Testis (tissue), 3 donors: ENCODE measurements around the gene OR2D2. TPM values are rescaled to one million over a fixed set of nuclear protein-coding genes. Genes with fewer than 3 reads are reported as not detected.

Source experiments
- DNase-seq: peaks from one replicate; pipeline ENCODE4 v3.0.0-alpha.2; 2019
- H3K27ac ChIP-seq, 2 donors: fragments of 200-600 bp; sonication (generic); one replicate each; pipeline ENCODE4 v1.5.1; 2019
- H3K27me3 ChIP-seq: fragments of 200-600 bp; sonication (generic); one replicate; pipeline ENCODE4 v1.5.1; 2019
- H3K36me3 ChIP-seq: fragments of 200-600 bp; sonication (generic); one replicate; pipeline ENCODE4 v1.5.1; 2017; ENCODE audit warnings: low read depth; ENCODE audit errors: missing control alignments
- H3K4me1 ChIP-seq: fragments of 200-600 bp; sonication (generic); one replicate; pipeline ENCODE4 v1.5.1; 2019
- H3K4me3 ChIP-seq, 2 donors: fragments of 200-600 bp; sonication (generic); one replicate each; pipeline ENCODE4 v1.5.1; 2017 to 2019
- H3K9me3 ChIP-seq: fragments of 200-600 bp; sonication (generic); one replicate; pipeline ENCODE4 v1.5.1; 2017
- POLR2A ChIP-seq: fragments of 450-650 bp; IDR thresholded peaks from one replicate; pipeline ENCODE4 v1.6.1; 2017; ENCODE audit warnings: antibody characterized with exemption, mild to moderate bottlenecking, moderate library complexity
- intact Hi-C: fragments of 100-400 bp; cut with DNase I; formaldehyde crosslinking; loops from one replicate; pipeline ENCODE4 v1.15.1; 2023; ENCODE audit warnings: low total_unique reads
- polyA plus RNA-seq: library from polyadenylated mRNA; stranded (reverse); fragments of 350-450 nt; fragmentation: Illumina TruSeq; extraction: RNeasy Lipid Tissue Mini Kit (QIAGEN cat#74804); gene quantifications from one replicate; pipeline ENCODE4 v1.2.3, GENCODE V29; 2014; ENCODE audit warnings: low read depth, low replicate concordance; ENCODE audit not compliant: insufficient read depth
- total RNA-seq, 2 donors: library from RNA; depleted of rRNA; stranded (reverse); fragments of >200 nt; gene quantifications; one replicate each; pipeline ENCODE4 v1.2.3, GENCODE V29; 2016
- TF ChIP-seq, protein P1 (sequence below), 3 experiments: fragments of 450-650 bp in 2 of 3; fragments of 200-600 bp in 1 of 3; sonication (generic) in 1 of 3; IDR thresholded peaks; one replicate each; pipeline ENCODE4 v1.5.1; 2016 to 2019; ENCODE audit warnings: antibody characterized with exemption in 3 of 3, mild to moderate bottlenecking in 2 of 3, moderate library complexity in 1 of 3

OR2D2 gene
- total and polyA plus RNA-seq, 3 donors from 2014 or later, result 2.8 to 3.2 TPM; not detected in 1

DNA sequence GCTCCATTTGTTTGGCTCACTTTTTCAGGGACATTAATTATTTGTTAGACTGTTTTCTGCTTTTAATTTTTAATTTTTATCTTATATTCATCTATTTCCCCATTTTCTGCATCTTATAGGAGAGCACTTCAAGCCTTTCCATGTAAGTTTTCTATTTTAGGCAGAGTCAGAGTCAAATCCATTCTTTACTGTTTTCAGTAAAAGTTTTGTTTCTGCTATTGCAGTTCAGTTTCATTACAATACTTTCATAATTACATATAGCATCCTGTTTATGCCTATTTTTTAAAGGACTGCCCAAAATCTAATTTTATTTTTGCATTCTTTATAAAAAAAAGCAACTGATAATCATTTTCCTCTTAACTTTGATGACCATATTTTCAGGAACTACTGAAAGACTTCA lies 50.6 kb downstream of the OR2D2 start:
- no peaks in the 10 kb centered on the region for H3K27me3 ChIP-seq
- H3K9me3 ChIP-seq, result no peaks in the 10 kb centered on the region
- no peaks in the 10 kb centered on the region for H3K4me1 ChIP-seq
- DNase-seq, result no peak
- TF ChIP-seq POLR2A, result no peak
- TF ChIP-seq, protein P1, sequence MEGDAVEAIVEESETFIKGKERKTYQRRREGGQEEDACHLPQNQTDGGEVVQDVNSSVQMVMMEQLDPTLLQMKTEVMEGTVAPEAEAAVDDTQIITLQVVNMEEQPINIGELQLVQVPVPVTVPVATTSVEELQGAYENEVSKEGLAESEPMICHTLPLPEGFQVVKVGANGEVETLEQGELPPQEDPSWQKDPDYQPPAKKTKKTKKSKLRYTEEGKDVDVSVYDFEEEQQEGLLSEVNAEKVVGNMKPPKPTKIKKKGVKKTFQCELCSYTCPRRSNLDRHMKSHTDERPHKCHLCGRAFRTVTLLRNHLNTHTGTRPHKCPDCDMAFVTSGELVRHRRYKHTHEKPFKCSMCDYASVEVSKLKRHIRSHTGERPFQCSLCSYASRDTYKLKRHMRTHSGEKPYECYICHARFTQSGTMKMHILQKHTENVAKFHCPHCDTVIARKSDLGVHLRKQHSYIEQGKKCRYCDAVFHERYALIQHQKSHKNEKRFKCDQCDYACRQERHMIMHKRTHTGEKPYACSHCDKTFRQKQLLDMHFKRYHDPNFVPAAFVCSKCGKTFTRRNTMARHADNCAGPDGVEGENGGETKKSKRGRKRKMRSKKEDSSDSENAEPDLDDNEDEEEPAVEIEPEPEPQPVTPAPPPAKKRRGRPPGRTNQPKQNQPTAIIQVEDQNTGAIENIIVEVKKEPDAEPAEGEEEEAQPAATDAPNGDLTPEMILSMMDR (IDR thresholded peaks at IDR 0.05), result no peak
- H3K36me3 ChIP-seq, result no peaks in the 10 kb centered on the region
- H3K4me3 ChIP-seq, result no peak overlapping the region
- no peak overlapping the region for H3K27ac ChIP-seq
- intact Hi-C loops, result no loop called here

Other genes with a start within 250 kb of the OR2D2 start
- 1 to 10 TPM; 7.1 to 8.8 TPM for gene DCHS1, start 236.7 kb downstream of the OR2D2 start, total RNA-seq
- gene DCHS1, start 236.7 kb downstream of the OR2D2 start, polyA plus RNA-seq, result 14.2 TPM
- gene MRPL17, start 209.2 kb downstream of the OR2D2 start, total RNA-seq, result 10 to 100 TPM; 21.0 to 22.7 TPM
- gene MRPL17, start 209.2 kb downstream of the OR2D2 start, polyA plus RNA-seq, result 49.5 TPM
- 1 to 10 TPM; 1.8 to 2.8 TPM for gene OR2AG2, start 120.5 kb downstream of the OR2D2 start, total RNA-seq
- 0.30 TPM for gene OR2AG2, start 120.5 kb downstream of the OR2D2 start, polyA plus RNA-seq
- gene OR2AG1, start 109.5 kb downstream of the OR2D2 start, total RNA-seq, result not detected
- gene OR2AG1, start 109.5 kb downstream of the OR2D2 start, polyA plus RNA-seq, result not detected
- gene OR6A2, start 92.8 kb downstream of the OR2D2 start, total RNA-seq, result 1 to 10 TPM; 2.2 to 2.6 TPM
- not detected for gene OR6A2, start 92.8 kb downstream of the OR2D2 start, polyA plus RNA-seq
- gene OR10A5, start 46.8 kb downstream of the OR2D2 start, total RNA-seq, result not detected
- gene OR10A5, start 46.8 kb downstream of the OR2D2 start, polyA plus RNA-seq, result not detected
- gene OR10A2, start 29.4 kb downstream of the OR2D2 start, total RNA-seq, result not detected
- not detected for gene OR10A2, start 29.4 kb downstream of the OR2D2 start, polyA plus RNA-seq
- not detected for gene OR10A4, start 15.9 kb downstream of the OR2D2 start, total RNA-seq
- not detected for gene OR10A4, start 15.9 kb downstream of the OR2D2 start, polyA plus RNA-seq
- not detected for gene OR2D3, start 28.5 kb upstream of the OR2D2 start, total RNA-seq
- gene OR2D3, start 28.5 kb upstream of the OR2D2 start, polyA plus RNA-seq, result not detected
- 1 to 10 TPM; 4.2 to 4.5 TPM for gene ZNF215, start 33.9 kb upstream of the OR2D2 start, total RNA-seq
- gene ZNF215, start 33.9 kb upstream of the OR2D2 start, polyA plus RNA-seq, result 2.7 TPM
- 1 to 10 TPM; 7.3 to 9.9 TPM for gene ZNF214, start 127.8 kb upstream of the OR2D2 start, total RNA-seq
- gene ZNF214, start 127.8 kb upstream of the OR2D2 start, polyA plus RNA-seq, result 8.2 TPM
- gene NLRP14, start 128.0 kb upstream of the OR2D2 start, total RNA-seq, result 1 to 10 TPM; 1.6 to 2.4 TPM
- 1.2 TPM for gene NLRP14, start 128.0 kb upstream of the OR2D2 start, polyA plus RNA-seq
- 10 to 100 TPM; 58.2 to 79.4 TPM for gene RBMXL2, start 196.5 kb upstream of the OR2D2 start, total RNA-seq
- 103 TPM for gene RBMXL2, start 196.5 kb upstream of the OR2D2 start, polyA plus RNA-seq